Fibroblast of mammary gland (primary cell): ENCODE results near the gene PNMA3.
"Not testable (repeated sequence)": the region's sequence is repeated elsewhere in the genome, so short reads cannot be mapped to it uniquely, and the experiment has no call there.

Source experiments
- DNase-seq: peaks from one replicate; pipeline ENCODE4 v3.0.0-alpha.2; 2010; ENCODE audit warnings: low read depth
- H3K4me3 ChIP-seq: 2 replicates; pipeline ENCODE4 v1.5.1; 2011; ENCODE audit warnings: low read depth, mild to moderate bottlenecking, low read length, moderate library complexity; ENCODE audit not compliant: control insufficient read depth
- CTCF ChIP-seq: conservative IDR thresholded peaks from 2 replicates; pipeline ENCODE4 v1.5.1; 2011; ENCODE audit warnings: low read depth, low read length, inconsistent platforms; ENCODE audit not compliant: control insufficient read depth, insufficient read depth

The PNMA3 gene

GRCh38 chrX:153055871-153056749, at the start of gene PNMA3:
PNMA3 (plus strand) TSS chrX:153056470; CDS start chrX:153057056, 586 bp downstream.
- TF ChIP-seq CTCF: no peak
- H3K4me3 ChIP-seq: no peak within 1 kb of the TSS
- no peak for DNase-seq

- H3K4me3 ChIP-seq, DNase-seq: not testable (repeated sequence)
Measured at GRCh38 chrX:153017174-153017573, 39.1 kb upstream of the PNMA3 start.

GRCh38 chrX:153019166-153019565, 37.1 kb upstream of the PNMA3 start:
- DNase-seq: no peak
- H3K4me3 ChIP-seq: no peak overlapping the region
- TF ChIP-seq CTCF: no peak

- not testable (repeated sequence) for DNase-seq, H3K4me3 ChIP-seq
Measured at GRCh38 chrX:153026501-153026900, 29.8 kb upstream of the PNMA3 start.

- not testable (repeated sequence) for H3K4me3 ChIP-seq, DNase-seq
Measured at GRCh38 chrX:153028487-153028886, 27.8 kb upstream of the PNMA3 start.

- no peak overlapping the region for H3K4me3 ChIP-seq
- no peak for TF ChIP-seq CTCF
- no peak for DNase-seq
Measured at GRCh38 chrX:153029162-153029561, 27.1 kb upstream of the PNMA3 start.

- peak; percentile 14 for DNase-seq
- no peak overlapping the region for H3K4me3 ChIP-seq
- no peak for TF ChIP-seq CTCF
Measured at GRCh38 chrX:153029875-153030274, 26.4 kb upstream of the PNMA3 start.

- no peak overlapping the region for H3K4me3 ChIP-seq
- no peak for TF ChIP-seq CTCF
- no peak for DNase-seq
Measured at GRCh38 chrX:153030801-153031200, 25.5 kb upstream of the PNMA3 start.
